Suprapubic skin (tissue), 3 donors: ENCODE measurements around the gene RC3H2.
"Not testable (repeated sequence)": the region's sequence is repeated elsewhere in the genome, so short reads cannot be mapped to it uniquely, and the experiment has no call there.

ENCODE experiments used
- EP300 ChIP-seq: sonication (generic); formaldehyde crosslinking; IDR thresholded peaks from one replicate; pipeline ENCODE4 v1.6.1; 2017; ENCODE audit warnings: antibody characterized with exemption
- POLR2A ChIP-seq, 2 donors: fragments of 450-650 bp; IDR thresholded peaks; one replicate each; pipeline ENCODE4 v1.6.1; 2017; ENCODE audit warnings: antibody characterized with exemption in 2 of 2, mild to moderate bottlenecking in 2 of 2, moderate library complexity in 2 of 2
- TF ChIP-seq, protein P1 (sequence below), 2 donors: fragments of 200-600 bp in 1 of 2; fragments of 450-650 bp in 1 of 2; sonication (generic) in 1 of 2; IDR thresholded peaks; one replicate each; pipeline ENCODE4 v1.5.1; 2016 to 2019; ENCODE audit warnings: antibody characterized with exemption in 2 of 2, mild to moderate bottlenecking in 1 of 2, moderate library complexity in 1 of 2

DNA sequence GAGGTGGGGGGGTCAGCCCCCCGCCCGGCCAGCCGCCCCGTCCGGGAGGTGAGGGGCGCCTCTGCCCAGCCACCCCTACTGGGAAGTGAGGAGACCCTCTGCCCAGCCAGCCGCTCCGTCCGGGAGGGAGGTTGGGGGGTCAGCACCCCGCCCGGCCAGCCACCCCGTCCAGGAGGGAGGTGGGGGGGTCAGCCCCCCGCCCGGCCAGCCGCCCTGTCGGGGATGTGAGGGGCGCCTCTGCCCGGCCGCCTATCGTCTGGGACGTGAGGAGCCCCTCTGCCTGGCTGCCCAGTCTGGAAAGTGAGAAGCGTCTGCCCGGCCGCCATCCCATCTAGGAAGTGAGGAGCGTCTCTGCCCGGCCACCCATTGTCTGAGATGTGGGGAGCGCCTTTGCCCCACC lies 37.9 kb downstream of the RC3H2 start:
- TF ChIP-seq, protein P1, sequence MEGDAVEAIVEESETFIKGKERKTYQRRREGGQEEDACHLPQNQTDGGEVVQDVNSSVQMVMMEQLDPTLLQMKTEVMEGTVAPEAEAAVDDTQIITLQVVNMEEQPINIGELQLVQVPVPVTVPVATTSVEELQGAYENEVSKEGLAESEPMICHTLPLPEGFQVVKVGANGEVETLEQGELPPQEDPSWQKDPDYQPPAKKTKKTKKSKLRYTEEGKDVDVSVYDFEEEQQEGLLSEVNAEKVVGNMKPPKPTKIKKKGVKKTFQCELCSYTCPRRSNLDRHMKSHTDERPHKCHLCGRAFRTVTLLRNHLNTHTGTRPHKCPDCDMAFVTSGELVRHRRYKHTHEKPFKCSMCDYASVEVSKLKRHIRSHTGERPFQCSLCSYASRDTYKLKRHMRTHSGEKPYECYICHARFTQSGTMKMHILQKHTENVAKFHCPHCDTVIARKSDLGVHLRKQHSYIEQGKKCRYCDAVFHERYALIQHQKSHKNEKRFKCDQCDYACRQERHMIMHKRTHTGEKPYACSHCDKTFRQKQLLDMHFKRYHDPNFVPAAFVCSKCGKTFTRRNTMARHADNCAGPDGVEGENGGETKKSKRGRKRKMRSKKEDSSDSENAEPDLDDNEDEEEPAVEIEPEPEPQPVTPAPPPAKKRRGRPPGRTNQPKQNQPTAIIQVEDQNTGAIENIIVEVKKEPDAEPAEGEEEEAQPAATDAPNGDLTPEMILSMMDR (IDR thresholded peaks at IDR 0.05): not testable (repeated sequence)
- TF ChIP-seq EP300; POLR2A (IDR thresholded peaks at IDR 0.05): not testable (repeated sequence)
